ENCODE measurements around the gene ICAM4. TPM values are rescaled to one million over a fixed set of nuclear protein-coding genes. Genes with fewer than 3 reads are reported as not detected.

The ICAM4 gene
- total and polyA plus RNA-seq, 2 donors from 2014 or later, result 0.85 to 1.1 TPM

GRCh38 chr19:10258080-10258710, 28.6 kb upstream of the ICAM4 start:
- Histone ChIP-seq H3K4me3 (ENCODE audit: low read length in 3 of 3) (no peak overlapping the region), H3K9ac (ENCODE audit: low read length in 3 of 3) (no peak overlapping the region), H3K36me3 (ENCODE audit: control insufficient read depth in 2 of 3, insufficient read depth in 3 of 3, low read length in 3 of 3) (peaks cover 2 to 25% (median 20%) of the 10 kb centered on the region in 3 donors), H3K9me3 (ENCODE audit: control insufficient read depth in 2 of 3, insufficient read depth in 1 of 3, low read length in 3 of 3) (no peaks in the 10 kb centered on the region), H3K27me3 (ENCODE audit: control insufficient read depth, insufficient read depth, low read length) (no peaks in the 10 kb centered on the region), H3K27ac (ENCODE audit: low read depth in 2 of 2, low read length in 2 of 2) (no peak overlapping the region), H3K4me1 (ENCODE audit: control insufficient read depth in 2 of 3, insufficient read depth in 2 of 3, low read depth in 1 of 3, low read length in 3 of 3) (peaks cover 0 to 2% (median 0%) of the 10 kb centered on the region in 3 donors)
- intact Hi-C loops (cut with DNase I), result no loop called here
- peak in 1 of 5 donors; percentile 76 for DNase-seq
- no peak for FAIRE-seq
- TF ChIP-seq, protein P1, sequence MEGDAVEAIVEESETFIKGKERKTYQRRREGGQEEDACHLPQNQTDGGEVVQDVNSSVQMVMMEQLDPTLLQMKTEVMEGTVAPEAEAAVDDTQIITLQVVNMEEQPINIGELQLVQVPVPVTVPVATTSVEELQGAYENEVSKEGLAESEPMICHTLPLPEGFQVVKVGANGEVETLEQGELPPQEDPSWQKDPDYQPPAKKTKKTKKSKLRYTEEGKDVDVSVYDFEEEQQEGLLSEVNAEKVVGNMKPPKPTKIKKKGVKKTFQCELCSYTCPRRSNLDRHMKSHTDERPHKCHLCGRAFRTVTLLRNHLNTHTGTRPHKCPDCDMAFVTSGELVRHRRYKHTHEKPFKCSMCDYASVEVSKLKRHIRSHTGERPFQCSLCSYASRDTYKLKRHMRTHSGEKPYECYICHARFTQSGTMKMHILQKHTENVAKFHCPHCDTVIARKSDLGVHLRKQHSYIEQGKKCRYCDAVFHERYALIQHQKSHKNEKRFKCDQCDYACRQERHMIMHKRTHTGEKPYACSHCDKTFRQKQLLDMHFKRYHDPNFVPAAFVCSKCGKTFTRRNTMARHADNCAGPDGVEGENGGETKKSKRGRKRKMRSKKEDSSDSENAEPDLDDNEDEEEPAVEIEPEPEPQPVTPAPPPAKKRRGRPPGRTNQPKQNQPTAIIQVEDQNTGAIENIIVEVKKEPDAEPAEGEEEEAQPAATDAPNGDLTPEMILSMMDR (IDR thresholded peaks at IDR 0.05; ENCODE audit: borderline replicate concordance, extremely low read depth, insufficient read depth), result no peak

DNA sequence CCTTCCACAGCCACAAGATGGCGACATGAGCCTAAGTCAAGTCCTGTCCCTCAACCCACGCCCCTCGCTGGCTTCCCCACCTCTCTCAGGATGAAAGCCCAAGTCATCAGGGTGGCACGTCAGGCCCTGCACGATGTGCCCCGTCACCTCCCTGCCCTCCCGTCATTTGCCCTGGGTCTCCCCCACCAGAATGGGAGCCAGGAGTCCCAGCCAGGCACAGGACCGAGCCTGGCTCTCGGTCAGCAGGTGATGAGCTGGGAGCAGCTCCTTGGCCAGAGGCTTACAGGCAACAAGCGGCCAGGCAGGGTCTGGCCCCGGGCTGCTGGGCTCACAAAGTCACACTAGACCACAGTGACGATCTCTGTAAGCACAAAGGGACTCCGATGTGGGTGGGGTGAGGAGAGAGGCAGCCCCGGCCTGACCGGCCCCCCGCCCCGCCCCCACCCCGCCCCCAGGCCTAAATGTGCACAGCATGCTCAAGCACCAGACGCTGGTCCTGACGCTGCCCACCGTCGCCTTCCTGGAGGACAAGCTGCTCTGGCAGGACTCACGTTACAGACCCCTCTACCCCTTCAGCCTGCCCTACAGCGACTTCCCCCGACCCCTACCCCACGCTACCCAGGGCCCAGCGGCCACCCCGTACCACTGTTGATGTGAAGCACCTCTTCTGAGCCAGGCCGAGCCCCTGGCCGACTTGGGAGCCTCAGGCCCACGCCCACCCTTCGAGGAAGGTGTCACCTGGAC, 27.4 kb upstream of the ICAM4 start:
- intact Hi-C loops (cut with DNase I), result no loop called here
- H3K9ac ChIP-seq (ENCODE audit: low read length in 3 of 3), result no peak overlapping the region
- no peaks in the 10 kb centered on the region for H3K27me3 ChIP-seq (ENCODE audit: control insufficient read depth, insufficient read depth, low read length)
- FAIRE-seq (no peak), DNase-seq (peak; percentile 91 to 94 (median 92))
- TF ChIP-seq, protein P1 (IDR thresholded peaks at IDR 0.05; ENCODE audit: borderline replicate concordance, extremely low read depth, insufficient read depth), result peak; percentile 70
- H3K27ac ChIP-seq (ENCODE audit: low read depth in 2 of 2, low read length in 2 of 2), result no peak overlapping the region
- no peaks in the 10 kb centered on the region for H3K9me3 ChIP-seq (ENCODE audit: control insufficient read depth in 2 of 3, insufficient read depth in 1 of 3, low read length in 3 of 3)
- H3K4me3 ChIP-seq (ENCODE audit: low read length in 3 of 3), result peak overlapping the region in 1 of 3 donors; percentile 12
- no peaks in the 10 kb centered on the region for H3K4me1 ChIP-seq (ENCODE audit: control insufficient read depth in 2 of 3, insufficient read depth in 2 of 3, low read depth in 1 of 3, low read length in 3 of 3)
- peaks cover 1 to 20% (median 20%) of the 10 kb centered on the region in 3 donors for H3K36me3 ChIP-seq (ENCODE audit: control insufficient read depth in 2 of 3, insufficient read depth in 3 of 3, low read length in 3 of 3)

DNA sequence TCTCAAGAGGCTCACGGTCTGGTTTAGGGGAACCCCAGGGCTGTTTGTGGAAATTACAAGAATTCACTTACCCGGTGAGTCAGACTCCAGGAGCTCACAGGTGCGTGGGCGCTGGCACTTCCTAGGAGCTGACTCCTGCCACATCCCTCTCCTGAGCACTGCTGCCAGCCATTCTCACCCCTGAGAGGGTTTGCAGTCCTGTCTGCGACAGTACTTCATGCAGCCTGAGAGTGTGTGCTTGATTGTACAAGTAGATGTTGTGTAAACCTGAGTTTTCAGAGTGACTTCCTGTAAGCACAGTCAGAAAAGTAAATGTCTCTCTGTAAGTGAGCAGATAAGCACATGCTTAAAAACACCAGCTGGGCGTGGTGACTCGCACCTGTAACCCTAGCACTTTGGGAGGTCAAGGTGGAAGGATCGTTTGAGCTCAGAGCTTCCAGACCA, 26.6 kb upstream of the ICAM4 start:
- Histone ChIP-seq H3K9me3 (ENCODE audit: control insufficient read depth in 2 of 3, insufficient read depth in 1 of 3, low read length in 3 of 3) (no peaks in the 10 kb centered on the region), H3K36me3 (ENCODE audit: control insufficient read depth in 2 of 3, insufficient read depth in 3 of 3, low read length in 3 of 3) (peaks cover 0 to 20% (median 18%) of the 10 kb centered on the region in 3 donors), H3K9ac (ENCODE audit: low read length in 3 of 3) (no peak overlapping the region), H3K27ac (ENCODE audit: low read depth in 2 of 2, low read length in 2 of 2) (no peak overlapping the region), H3K27me3 (ENCODE audit: control insufficient read depth, insufficient read depth, low read length) (no peaks in the 10 kb centered on the region), H3K4me3 (ENCODE audit: low read length in 3 of 3) (no peak overlapping the region), H3K4me1 (ENCODE audit: control insufficient read depth in 2 of 3, insufficient read depth in 2 of 3, low read depth in 1 of 3, low read length in 3 of 3) (no peaks in the 10 kb centered on the region)
- intact Hi-C loops (cut with DNase I), result no loop called here
- DNase-seq, result no peak
- TF ChIP-seq, protein P1 (IDR thresholded peaks at IDR 0.05; ENCODE audit: borderline replicate concordance, extremely low read depth, insufficient read depth), result no peak
- FAIRE-seq, result no peak

Measured in kidney (tissue), 14 donors.